A673 (cell line): ENCODE results near the gene DIP2A.

Experiments used
- EZH2 ChIP-seq: fragments of 200-600 bp; sonication (generic); IDR thresholded peaks from 2 replicates; pipeline ENCODE4 v1.6.1; 2017; ENCODE audit warnings: borderline replicate concordance, low read depth, mild to moderate bottlenecking, mixed read lengths, antibody characterized with exemption, low read length; ENCODE audit not compliant: poor library complexity, severe bottlenecking
- TF ChIP-seq, protein P1 (sequence below): fragments of 300-800, 200-600 bp; sonication (generic); conservative IDR thresholded peaks from 2 replicates; pipeline ENCODE4 v1.5.1; 2017; ENCODE audit warnings: low read depth, mild to moderate bottlenecking, antibody characterized with exemption, low read length, moderate library complexity, mixed read lengths

DNA sequence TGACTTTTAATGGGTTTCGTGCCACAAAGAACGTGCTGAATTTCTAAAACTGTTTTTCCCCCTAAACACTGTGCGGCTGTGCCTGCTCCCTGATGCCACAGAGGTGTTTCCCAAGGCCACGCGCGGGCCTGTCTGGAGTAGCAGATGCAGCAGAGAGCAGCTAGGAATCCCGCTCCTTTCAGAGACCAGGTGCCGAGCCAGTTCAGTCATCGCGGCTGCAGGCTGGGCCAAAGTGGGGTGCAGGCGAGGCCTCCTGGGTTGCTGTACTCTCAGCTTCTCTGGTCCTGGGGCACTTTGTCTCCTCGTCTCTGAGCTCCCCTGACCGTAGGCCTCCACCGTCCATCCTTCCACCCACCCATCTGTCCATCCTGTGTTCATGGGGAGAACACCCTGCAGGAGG, 17.4 kb upstream of the DIP2A start:
- TF ChIP-seq, protein P1, sequence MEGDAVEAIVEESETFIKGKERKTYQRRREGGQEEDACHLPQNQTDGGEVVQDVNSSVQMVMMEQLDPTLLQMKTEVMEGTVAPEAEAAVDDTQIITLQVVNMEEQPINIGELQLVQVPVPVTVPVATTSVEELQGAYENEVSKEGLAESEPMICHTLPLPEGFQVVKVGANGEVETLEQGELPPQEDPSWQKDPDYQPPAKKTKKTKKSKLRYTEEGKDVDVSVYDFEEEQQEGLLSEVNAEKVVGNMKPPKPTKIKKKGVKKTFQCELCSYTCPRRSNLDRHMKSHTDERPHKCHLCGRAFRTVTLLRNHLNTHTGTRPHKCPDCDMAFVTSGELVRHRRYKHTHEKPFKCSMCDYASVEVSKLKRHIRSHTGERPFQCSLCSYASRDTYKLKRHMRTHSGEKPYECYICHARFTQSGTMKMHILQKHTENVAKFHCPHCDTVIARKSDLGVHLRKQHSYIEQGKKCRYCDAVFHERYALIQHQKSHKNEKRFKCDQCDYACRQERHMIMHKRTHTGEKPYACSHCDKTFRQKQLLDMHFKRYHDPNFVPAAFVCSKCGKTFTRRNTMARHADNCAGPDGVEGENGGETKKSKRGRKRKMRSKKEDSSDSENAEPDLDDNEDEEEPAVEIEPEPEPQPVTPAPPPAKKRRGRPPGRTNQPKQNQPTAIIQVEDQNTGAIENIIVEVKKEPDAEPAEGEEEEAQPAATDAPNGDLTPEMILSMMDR: no peak
- TF ChIP-seq EZH2: no peak
